LNCaP clone FGC (cell line): Measurements from ENCODE around the gene USP16.
"Not testable (repeated sequence)": the region's sequence is repeated elsewhere in the genome, so short reads cannot be mapped to it uniquely, and the experiment has no call there.

Experiments
- DNase-seq: peaks from one replicate; pipeline ENCODE4 v3.0.0-alpha.2; 2011; ENCODE audit warnings: low read depth
- H3K4me3 ChIP-seq: 2 replicates; pipeline ENCODE4 v1.5.1; 2011; ENCODE audit warnings: mild to moderate bottlenecking, low read depth, low read length, control low read depth
- CTCF ChIP-seq: IDR thresholded peaks from 2 replicates; pipeline ENCODE4 v1.5.1; 2012; ENCODE audit warnings: mild to moderate bottlenecking; ENCODE audit not compliant: control insufficient read depth, insufficient read depth; ENCODE audit errors: extremely low read depth

USP16 gene

GRCh38 chr21:29024474-29025327 lies at the start of gene USP16:
Gene USP16 (plus strand): TSS chr21:29024668. CDS start chr21:29027914, 3,246 bp downstream.
- peak; percentile 98 for DNase-seq
- no peak for TF ChIP-seq CTCF
- H3K4me3 ChIP-seq = peak within 1 kb of the TSS; percentile 94

GRCh38 chr21:28975397-28975796 lies 49.1 kb upstream of the USP16 start:
- no peak for TF ChIP-seq CTCF
- DNase-seq = no peak
- no peak overlapping the region for H3K4me3 ChIP-seq

- no peak for TF ChIP-seq CTCF
- H3K4me3 ChIP-seq = no peak overlapping the region
- DNase-seq = no peak
Measured at GRCh38 chr21:28979092-28979491, 45.4 kb upstream of the USP16 start.

GRCh38 chr21:28982637-28983036 lies 41.8 kb upstream of the USP16 start:
- no peak for TF ChIP-seq CTCF
- no peak for DNase-seq
- H3K4me3 ChIP-seq = no peak overlapping the region

- DNase-seq = peak; percentile 79
- no peak overlapping the region for H3K4me3 ChIP-seq
- TF ChIP-seq CTCF = no peak
Measured at GRCh38 chr21:28986677-28987076, 37.8 kb upstream of the USP16 start.

GRCh38 chr21:28988146-28988545 lies 36.3 kb upstream of the USP16 start:
- H3K4me3 ChIP-seq, DNase-seq: not testable (repeated sequence)

GRCh38 chr21:28991861-28992525 lies 32.5 kb upstream of the USP16 start:
- H3K4me3 ChIP-seq = peak overlapping the region; percentile 88
- no peak for DNase-seq
- no peak for TF ChIP-seq CTCF
